Body of pancreas (tissue), 4 donors: ENCODE data around the gene THSD7A.

Experiments used
- CTCF ChIP-seq, 7 experiments: fragments of 450-650 bp in 4 of 7; fragments of 200-600 bp in 3 of 7; sonication (generic) in 3 of 7; IDR thresholded peaks; one replicate each; pipeline ENCODE4 v1.5.1; 2016 to 2019; ENCODE audit warnings: antibody characterized with exemption in 7 of 7
- POLR2A ChIP-seq, 3 donors: fragments of 450-650 bp; IDR thresholded peaks; one replicate each; pipeline ENCODE4 v1.6.1; 2016; ENCODE audit warnings: antibody characterized with exemption in 3 of 3, mild to moderate bottlenecking in 2 of 3

GRCh38 chr7:11591943-11592342, 240.1 kb downstream of the THSD7A start:
- TF ChIP-seq POLR2A (IDR thresholded peaks at IDR 0.05), result no peak
- no peak for TF ChIP-seq CTCF (IDR thresholded peaks at IDR 0.05)
